Measurements from ENCODE around the gene TMCO6.

DNA sequence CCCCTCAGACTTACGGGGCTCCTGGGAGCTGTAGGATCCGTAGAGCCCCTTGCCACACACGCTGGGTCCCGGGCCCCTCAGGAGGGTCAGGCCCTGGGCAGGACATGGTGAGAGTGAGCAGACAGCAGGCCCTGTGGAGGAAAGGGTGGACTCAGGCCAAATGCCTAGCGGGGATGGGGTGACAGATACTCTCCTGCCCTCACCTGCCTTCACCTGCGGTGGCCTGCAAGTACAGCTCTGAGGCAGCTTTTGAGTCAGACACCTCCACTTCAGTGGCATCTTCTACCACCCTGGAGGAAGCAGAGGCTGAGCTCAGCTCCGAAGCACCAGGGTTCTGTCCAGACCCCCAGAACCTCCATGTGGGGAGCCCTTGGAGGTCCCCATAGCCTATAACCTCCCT, 48.4 kb upstream of the TMCO6 start:
- no peak for TF ChIP-seq EZH2 (IDR thresholded peaks at IDR 0.05; ENCODE audit: borderline replicate concordance, low read depth, low read length, poor library complexity, severe bottlenecking)
- TF ChIP-seq, protein P1, sequence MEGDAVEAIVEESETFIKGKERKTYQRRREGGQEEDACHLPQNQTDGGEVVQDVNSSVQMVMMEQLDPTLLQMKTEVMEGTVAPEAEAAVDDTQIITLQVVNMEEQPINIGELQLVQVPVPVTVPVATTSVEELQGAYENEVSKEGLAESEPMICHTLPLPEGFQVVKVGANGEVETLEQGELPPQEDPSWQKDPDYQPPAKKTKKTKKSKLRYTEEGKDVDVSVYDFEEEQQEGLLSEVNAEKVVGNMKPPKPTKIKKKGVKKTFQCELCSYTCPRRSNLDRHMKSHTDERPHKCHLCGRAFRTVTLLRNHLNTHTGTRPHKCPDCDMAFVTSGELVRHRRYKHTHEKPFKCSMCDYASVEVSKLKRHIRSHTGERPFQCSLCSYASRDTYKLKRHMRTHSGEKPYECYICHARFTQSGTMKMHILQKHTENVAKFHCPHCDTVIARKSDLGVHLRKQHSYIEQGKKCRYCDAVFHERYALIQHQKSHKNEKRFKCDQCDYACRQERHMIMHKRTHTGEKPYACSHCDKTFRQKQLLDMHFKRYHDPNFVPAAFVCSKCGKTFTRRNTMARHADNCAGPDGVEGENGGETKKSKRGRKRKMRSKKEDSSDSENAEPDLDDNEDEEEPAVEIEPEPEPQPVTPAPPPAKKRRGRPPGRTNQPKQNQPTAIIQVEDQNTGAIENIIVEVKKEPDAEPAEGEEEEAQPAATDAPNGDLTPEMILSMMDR (conservative IDR thresholded peaks at IDR 0.05; ENCODE audit: low read depth, low read length): no peak

All from A673 (cell line).